WI38 (cell line): ENCODE results near the gene DUSP18.
"Not testable (repeated sequence)": the region's sequence is repeated elsewhere in the genome, so short reads cannot be mapped to it uniquely, and the experiment has no call there.

ENCODE experiments used
- H3K4me3 ChIP-seq: 2 replicates; pipeline ENCODE4 v1.5.1; 2011; ENCODE audit warnings: low read depth, mild to moderate bottlenecking, control low read depth, low read length
- CTCF ChIP-seq: IDR thresholded peaks from 2 replicates; pipeline ENCODE4 v1.5.1; 2012; ENCODE audit warnings: low read depth, mild to moderate bottlenecking, control low read depth, low read length

DUSP18 gene

GRCh38 chr22:30636226-30637077, 31.2 kb downstream of the DUSP18 start:
- TF ChIP-seq CTCF: no peak
- peak overlapping the region; percentile 70 for H3K4me3 ChIP-seq

DNA sequence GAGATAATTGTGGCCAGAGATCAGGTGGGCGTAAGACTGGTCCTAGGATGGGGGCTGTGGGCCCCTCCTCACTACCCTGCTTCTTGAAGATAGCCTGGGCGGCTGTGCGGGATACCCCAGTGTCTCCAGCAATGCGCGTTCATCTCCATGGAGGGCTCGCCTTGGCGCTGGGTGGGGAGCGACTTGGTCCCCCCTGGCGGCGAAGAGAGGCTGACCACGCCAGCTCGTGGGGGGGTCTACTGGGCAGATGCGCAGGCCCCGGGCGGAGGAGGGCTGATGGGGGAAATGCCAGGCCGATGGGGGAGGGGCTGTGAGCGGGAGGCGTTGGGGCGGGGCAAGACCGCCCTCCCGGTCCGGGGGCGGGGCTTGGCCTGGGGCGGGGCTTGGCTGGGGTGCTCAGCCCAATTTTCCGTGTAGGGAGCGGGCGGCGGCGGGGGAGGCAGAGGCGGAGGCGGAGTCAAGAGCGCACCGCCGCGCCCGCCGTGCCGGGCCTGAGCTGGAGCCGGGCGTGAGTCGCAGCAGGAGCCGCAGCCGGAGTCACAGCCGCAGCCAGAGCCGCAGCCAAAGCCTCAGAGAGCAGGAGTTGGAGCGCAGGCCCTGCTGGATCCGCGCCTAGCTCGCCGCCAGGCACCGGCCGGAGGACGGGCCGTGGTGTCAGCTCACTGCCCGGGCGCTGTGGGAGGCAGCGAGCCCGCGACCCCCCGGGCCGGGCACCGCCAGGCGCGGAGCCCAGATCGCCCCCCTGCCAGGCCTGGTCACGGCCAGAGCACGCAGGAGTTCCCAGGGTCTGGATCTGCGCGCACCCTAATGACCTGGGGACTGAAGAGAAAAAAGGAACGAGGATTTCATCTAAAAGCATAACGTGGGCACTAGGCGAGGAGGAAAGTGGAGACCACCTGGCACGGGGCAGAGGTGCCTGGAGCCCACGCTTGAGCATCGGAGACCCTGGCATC, 32.1 kb downstream of the DUSP18 start, which contains the start of gene SLC35E4:
Gene SLC35E4, plus strand, starts transcription at position 509 of the 953 bp plus-strand sequence. CDS start 670 bp downstream, outside the sequence.
- peak within 1 kb of the TSS; percentile 70 for H3K4me3 ChIP-seq
- peak; percentile 38; the same call in 1 of the 2 replicates for TF ChIP-seq CTCF

- H3K4me3 ChIP-seq: peak overlapping the region; percentile 47
Observed at GRCh38 chr22:30634471-30635233, 33.0 kb downstream of the DUSP18 start.

DNA sequence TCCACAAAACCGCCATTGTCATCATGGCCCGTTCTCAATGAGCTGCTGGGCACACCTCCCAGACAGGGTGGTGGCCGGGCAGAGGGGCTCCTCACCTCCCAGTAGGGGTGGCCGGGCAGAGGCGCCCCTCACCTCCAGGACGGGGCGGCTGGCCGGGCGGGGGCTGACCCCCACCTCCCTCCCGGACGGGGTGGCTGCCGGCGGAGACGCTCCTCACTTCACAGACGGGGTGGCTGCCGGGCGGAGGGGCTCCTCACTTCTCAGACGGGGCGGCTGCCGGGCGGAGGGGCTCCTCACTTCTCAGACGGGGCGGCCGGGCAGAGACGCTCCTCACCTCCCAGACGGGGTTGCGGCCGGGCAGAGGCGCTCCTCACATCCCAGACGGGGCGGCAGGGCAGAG, 36.2 kb downstream of the DUSP18 start:
- H3K4me3 ChIP-seq: not testable (repeated sequence)

More at GRCh38 chr22:30634471-30635233, 33.0 kb downstream of the DUSP18 start:
- TF ChIP-seq CTCF: peak; percentile 87

DNA sequence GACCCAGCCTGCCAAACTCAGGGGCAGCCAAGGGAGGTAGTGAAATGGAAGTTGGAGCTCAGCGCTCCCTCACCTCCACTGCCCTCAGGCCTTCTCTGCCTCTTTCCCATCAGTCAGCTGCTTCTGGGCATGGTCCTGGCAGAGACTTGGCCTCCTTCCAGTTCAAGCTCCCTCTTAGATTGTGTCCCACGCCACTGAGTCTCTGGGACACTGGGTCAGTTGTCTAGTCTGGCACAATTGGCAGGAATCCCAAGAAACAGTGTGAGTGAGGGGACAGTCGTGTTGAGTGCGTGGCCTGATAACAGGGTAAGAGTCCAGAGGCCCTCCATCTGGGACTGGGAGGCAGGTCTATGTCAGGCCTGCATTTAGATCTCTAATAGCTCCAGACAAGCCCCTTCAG, 39.2 kb downstream of the DUSP18 start:
- no peak for TF ChIP-seq CTCF
- H3K4me3 ChIP-seq: no peak overlapping the region

- TF ChIP-seq CTCF: no peak
- no peak overlapping the region for H3K4me3 ChIP-seq
Observed at GRCh38 chr22:30627471-30627870, 40.2 kb downstream of the DUSP18 start.

- no peak for TF ChIP-seq CTCF
- H3K4me3 ChIP-seq: no peak overlapping the region
Observed at GRCh38 chr22:30626413-30626812, 41.3 kb downstream of the DUSP18 start.

- H3K4me3 ChIP-seq: not testable (repeated sequence)
Observed at GRCh38 chr22:30619909-30620308, 47.8 kb downstream of the DUSP18 start.
